Adipocyte (in vitro differentiated cells): ENCODE data around the gene DHRSX.
"Not testable (repeated sequence)": the region's sequence is repeated elsewhere in the genome, so short reads cannot be mapped to it uniquely, and the experiment has no call there.

Experiments
- DNase-seq: peaks from one replicate; pipeline ENCODE4 v3.0.0-alpha.2; 2015; ENCODE audit warnings: low read depth
- H3K27me3 ChIP-seq: replicated peaks from 2 replicates; pipeline ENCODE4 v1.7.0; 2013; ENCODE audit warnings: mild to moderate bottlenecking, low read length, moderate library complexity; ENCODE audit not compliant: control insufficient read depth, insufficient read depth
- H3K36me3 ChIP-seq: 2 replicates; pipeline ENCODE4 v1.7.0; 2013; ENCODE audit warnings: low read length, mild to moderate bottlenecking, moderate library complexity; ENCODE audit not compliant: control insufficient read depth, insufficient read depth, severe bottlenecking
- H3K4me1 ChIP-seq: 2 replicates; pipeline ENCODE4 v1.7.0; 2013; ENCODE audit warnings: mild to moderate bottlenecking, low read length, moderate library complexity; ENCODE audit not compliant: control insufficient read depth, insufficient read depth
- H3K4me3 ChIP-seq: 2 replicates; pipeline ENCODE4 v1.7.0; 2013; ENCODE audit warnings: mild to moderate bottlenecking, low read length, moderate library complexity
- H3K9ac ChIP-seq: 2 replicates; pipeline ENCODE4 v1.7.0; 2013; ENCODE audit warnings: mild to moderate bottlenecking, low read length, moderate library complexity
- H3K9me3 ChIP-seq: 2 replicates; pipeline ENCODE4 v1.7.0; 2013; ENCODE audit warnings: mild to moderate bottlenecking, low read length, moderate library complexity; ENCODE audit not compliant: control insufficient read depth

Gene DHRSX

DNA sequence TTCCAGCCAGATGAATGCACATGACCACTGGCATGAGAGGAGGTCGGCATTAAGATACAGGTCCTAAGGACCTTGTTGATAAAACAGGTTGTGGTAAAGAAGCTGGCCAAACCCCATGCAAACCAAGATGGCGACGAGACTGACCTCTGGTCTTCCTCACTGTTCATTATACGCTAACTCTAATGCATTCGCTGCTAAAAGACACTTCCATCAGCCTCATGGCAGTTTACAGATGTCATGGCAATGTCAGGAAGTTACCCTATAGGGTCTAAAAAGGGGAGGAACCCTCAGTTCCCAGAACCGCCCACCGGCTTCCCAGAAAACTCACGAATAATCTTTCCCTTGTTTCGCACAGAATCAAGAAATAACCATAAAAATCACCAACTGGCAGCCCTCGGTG lies 182.4 kb downstream of the DHRSX start:
- no peak overlapping the region for H3K9ac ChIP-seq
- no peak for DNase-seq
- H3K27me3 ChIP-seq = no peaks in the 10 kb centered on the region
- no peak overlapping the region for H3K4me3 ChIP-seq
- H3K36me3 ChIP-seq = no peaks in the 10 kb centered on the region
- peaks cover 12% of the 10 kb centered on the region for H3K4me1 ChIP-seq
- H3K9me3 ChIP-seq = peaks cover 3% of the 10 kb centered on the region

DNA sequence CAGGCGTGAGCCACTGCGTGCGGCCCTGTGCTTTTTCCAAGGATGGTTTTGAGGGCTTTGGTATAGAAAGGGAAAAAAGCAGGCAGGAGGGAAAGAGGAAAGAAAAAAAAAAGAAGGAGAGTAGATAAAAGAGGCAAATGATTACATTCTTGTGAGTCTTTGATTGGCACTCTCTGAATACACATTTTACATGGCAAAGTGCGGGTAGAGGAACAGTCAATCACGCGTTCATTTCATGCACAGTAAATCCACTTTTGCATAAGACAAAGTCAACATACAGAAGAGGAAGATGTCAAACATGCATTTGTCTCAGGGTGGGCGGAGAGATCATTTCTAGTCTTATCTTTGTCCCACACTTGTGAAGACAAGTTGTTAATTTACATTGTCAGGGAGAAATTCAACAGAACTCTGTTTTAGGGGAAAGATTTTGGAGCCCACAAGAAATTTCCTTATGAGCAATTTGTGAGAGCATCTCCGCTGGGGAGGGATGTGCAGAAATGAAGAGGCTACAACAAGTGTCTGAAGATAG lies 183.2 kb downstream of the DHRSX start:
- Histone ChIP-seq H3K36me3 (no peaks in the 10 kb centered on the region), H3K9me3 (peaks cover 3% of the 10 kb centered on the region), H3K4me1 (peaks cover 12% of the 10 kb centered on the region), H3K27me3 (no peaks in the 10 kb centered on the region), H3K4me3 (no peak overlapping the region), H3K9ac (no peak overlapping the region)
- DNase-seq = no peak

DNA sequence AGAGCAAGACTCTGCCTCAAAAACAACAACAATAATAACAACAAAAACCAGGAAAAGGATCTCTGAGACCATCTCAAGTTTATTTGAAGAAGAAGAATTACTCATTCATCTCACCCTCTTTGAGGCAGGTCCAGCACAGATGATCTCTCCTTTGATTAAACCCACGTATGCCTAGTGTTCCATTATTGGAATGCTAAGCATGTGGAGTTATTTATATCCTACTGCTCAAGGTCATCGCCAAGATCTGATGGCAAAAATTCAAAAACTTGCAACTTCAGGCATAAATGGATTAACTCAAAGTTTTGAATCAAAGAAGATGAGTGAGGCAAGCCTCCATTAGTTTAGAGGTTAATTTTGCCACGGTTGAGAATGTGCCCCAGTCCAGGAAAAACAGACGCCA lies 184.2 kb downstream of the DHRSX start:
- DNase-seq = no peak
- no peaks in the 10 kb centered on the region for H3K27me3 ChIP-seq
- peaks cover 12% of the 10 kb centered on the region for H3K4me1 ChIP-seq
- H3K9ac ChIP-seq = no peak overlapping the region
- H3K9me3 ChIP-seq = peaks cover 3% of the 10 kb centered on the region
- H3K36me3 ChIP-seq = no peaks in the 10 kb centered on the region
- H3K4me3 ChIP-seq = no peak overlapping the region

GRCh38 chrX:2315434-2315833 lies 185.3 kb downstream of the DHRSX start:
- Histone ChIP-seq H3K27me3 (no peaks in the 10 kb centered on the region), H3K9ac (no peak overlapping the region), H3K9me3 (peaks cover 3% of the 10 kb centered on the region), H3K36me3 (no peaks in the 10 kb centered on the region), H3K4me1 (peaks cover 1% of the 10 kb centered on the region), H3K4me3 (no peak overlapping the region)
- no peak for DNase-seq

- no peak for DNase-seq
- H3K36me3 ChIP-seq = no peaks in the 10 kb centered on the region
- peaks cover 3% of the 10 kb centered on the region for H3K9me3 ChIP-seq
- H3K4me3 ChIP-seq = no peak overlapping the region
- no peaks in the 10 kb centered on the region for H3K27me3 ChIP-seq
- no peak overlapping the region for H3K9ac ChIP-seq
- no peaks in the 10 kb centered on the region for H3K4me1 ChIP-seq
Observed at GRCh38 chrX:2314831-2315365, 185.9 kb downstream of the DHRSX start.

DNA sequence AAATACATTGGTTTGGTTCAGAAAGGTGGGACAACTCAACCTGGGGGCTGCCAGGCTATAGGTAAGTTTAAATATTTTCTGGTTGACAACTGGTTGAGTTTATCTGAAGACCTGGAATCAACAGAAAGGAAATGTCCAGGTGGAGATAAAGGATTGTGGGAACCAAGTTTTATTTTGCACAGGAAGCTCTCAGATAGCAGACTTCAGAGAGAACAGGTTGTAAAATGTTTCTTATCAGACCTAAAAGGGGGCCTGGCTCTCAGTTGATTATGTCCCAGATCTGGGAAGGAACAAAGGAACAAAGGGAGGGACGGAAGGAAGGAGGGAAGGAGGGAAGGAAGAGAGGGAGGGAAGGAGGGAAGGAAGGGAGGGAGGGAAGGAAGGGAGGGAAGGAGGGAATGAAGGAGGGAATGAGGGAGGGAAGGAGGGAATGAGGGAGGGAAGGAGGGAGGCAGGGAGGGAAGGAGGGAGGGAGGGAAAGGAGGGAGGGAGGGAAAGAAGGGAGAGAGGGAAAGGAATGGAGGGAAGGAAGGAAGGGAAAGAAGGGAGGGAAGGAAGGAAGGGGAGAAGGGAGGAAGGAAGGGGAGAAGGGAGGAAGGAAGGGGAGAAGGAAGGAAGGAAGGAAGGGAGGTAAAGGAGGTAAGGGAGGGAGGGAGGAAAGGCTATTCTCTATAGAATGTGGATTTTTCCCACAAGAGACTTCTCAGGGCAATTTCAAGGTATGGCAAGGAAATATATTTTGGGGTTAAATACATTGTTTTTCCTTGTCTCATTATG lies 186.7 kb downstream of the DHRSX start:
- Histone ChIP-seq H3K9ac (no peak overlapping the region), H3K4me3 (no peak overlapping the region), H3K36me3 (no peaks in the 10 kb centered on the region), H3K27me3 (no peaks in the 10 kb centered on the region), H3K4me1 (no peaks in the 10 kb centered on the region), H3K9me3 (peaks cover 3% of the 10 kb centered on the region)
- DNase-seq = no peak

GRCh38 chrX:2312061-2312591 lies 188.7 kb downstream of the DHRSX start:
- H3K9me3 ChIP-seq, DNase-seq, H3K9ac ChIP-seq, H3K4me1 ChIP-seq, H3K4me3 ChIP-seq, H3K36me3 ChIP-seq, H3K27me3 ChIP-seq: not testable (repeated sequence)

GRCh38 chrX:2311501-2311900 lies 189.3 kb downstream of the DHRSX start:
- Histone ChIP-seq H3K36me3 (no peaks in the 10 kb centered on the region), H3K9me3 (peaks cover 3% of the 10 kb centered on the region), H3K27me3 (no peaks in the 10 kb centered on the region), H3K4me3 (no peak overlapping the region), H3K9ac (no peak overlapping the region), H3K4me1 (no peaks in the 10 kb centered on the region)
- no peak for DNase-seq

DNA sequence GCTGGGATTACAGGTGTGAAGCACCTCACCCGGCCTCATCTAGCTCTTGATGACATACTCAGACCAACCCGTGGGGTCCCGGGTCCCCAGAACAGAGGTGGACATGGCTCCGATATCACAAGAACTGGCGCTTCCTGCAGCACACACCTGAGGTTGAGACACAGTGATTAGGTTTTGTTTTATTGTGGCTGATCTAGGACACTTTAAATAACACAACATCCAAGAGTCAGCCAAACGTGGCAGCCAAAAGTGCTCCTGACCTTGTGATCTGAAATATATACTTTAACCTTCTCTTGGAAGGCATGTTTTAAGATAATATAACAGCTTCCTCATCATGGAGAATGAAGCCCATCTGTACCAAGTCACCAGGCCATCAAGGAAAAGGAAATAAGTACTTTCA lies 198.9 kb downstream of the DHRSX start:
- Histone ChIP-seq H3K4me1 (no peaks in the 10 kb centered on the region), H3K27me3 (no peaks in the 10 kb centered on the region), H3K9me3 (no peaks in the 10 kb centered on the region), H3K4me3 (no peak overlapping the region), H3K36me3 (no peaks in the 10 kb centered on the region), H3K9ac (no peak overlapping the region)
- no peak for DNase-seq

DNA sequence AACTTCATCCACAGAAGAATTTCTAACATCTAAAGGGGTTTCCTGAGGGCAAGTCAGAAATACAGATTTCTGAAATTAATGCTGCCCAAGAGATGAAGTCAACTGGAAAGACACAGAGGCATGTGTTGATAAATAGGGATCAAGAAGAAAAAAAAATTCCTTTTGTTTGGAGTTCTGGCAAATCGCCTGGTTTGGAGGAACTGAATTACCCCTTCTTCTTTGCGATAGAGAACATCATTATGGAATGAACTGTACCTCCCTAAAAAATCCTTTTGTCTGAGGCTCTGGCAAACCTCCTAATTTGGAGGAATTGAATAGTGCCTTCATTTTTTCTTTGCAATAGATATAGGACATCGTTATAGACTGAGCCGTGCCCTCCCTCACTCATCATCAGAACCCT lies 200.9 kb downstream of the DHRSX start:
- Histone ChIP-seq H3K27me3 (no peaks in the 10 kb centered on the region), H3K4me3 (no peak overlapping the region), H3K4me1 (no peaks in the 10 kb centered on the region), H3K36me3 (no peaks in the 10 kb centered on the region), H3K9ac (no peak overlapping the region), H3K9me3 (no peaks in the 10 kb centered on the region)
- no peak for DNase-seq

DNA sequence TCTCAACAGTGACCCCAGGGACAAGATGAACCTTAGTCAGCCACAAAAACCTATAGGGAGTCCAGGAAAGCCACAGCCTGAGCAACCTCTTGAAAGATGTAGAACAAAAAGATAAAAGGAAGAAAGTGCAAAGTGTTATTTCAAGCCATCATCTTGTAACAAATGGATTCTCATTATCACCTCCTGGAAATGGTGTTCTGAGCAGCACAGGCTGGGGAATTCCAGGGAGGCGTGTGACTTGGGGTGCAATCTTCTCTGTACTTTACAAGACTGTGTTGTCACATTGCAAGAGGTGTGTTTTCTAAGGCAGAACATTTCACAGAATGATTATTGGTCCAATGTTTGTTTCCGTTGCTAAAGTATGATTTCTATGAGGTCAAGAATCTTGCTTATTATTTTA lies 214.0 kb downstream of the DHRSX start:
- H3K4me1 ChIP-seq = no peaks in the 10 kb centered on the region
- no peak for DNase-seq
- H3K36me3 ChIP-seq = peaks cover 4% of the 10 kb centered on the region
- no peak overlapping the region for H3K9ac ChIP-seq
- no peak overlapping the region for H3K4me3 ChIP-seq
- no peaks in the 10 kb centered on the region for H3K27me3 ChIP-seq
- H3K9me3 ChIP-seq = no peaks in the 10 kb centered on the region
